Panc1 (cell line): ENCODE measurements around the gene PLXND1. TPM values are rescaled to one million over a fixed set of nuclear protein-coding genes. Genes with fewer than 3 reads are reported as not detected.

ENCODE experiments used
- ATAC-seq: fragments of 200-7000 bp; cut with Tn5 transposase; 2 replicates; pipeline ENCODE4 v1.9.1; 2020; ENCODE audit warnings: mild to moderate bottlenecking, moderate library complexity
- BruUV-seq: library from RNA; stranded (reverse); fragments of 400-500 nt; replicated peaks from 2 replicates; lab custom pipeline; 2021; lab: Mats Ljungman, UMichigan
- CTCF ChIA-PET: fragments of 300-600 bp; sonication (Branson Sonifier 250); formaldehyde crosslinking; loops from one replicate; lab custom pipeline; 2022; ENCODE audit warnings: antibody characterized with exemption; lab: Charles Lee
- POLR2A ChIA-PET: fragments of 300-600 bp; sonication (Branson Sonifier 250); formaldehyde crosslinking; loops from one replicate; lab custom pipeline; 2022; ENCODE audit warnings: antibody characterized with exemption; lab: Charles Lee
- DNase-seq: peaks from one replicate; pipeline ENCODE4 v3.0.0-alpha.2; 2010; ENCODE audit warnings: low read depth, low spot score
- H3K27ac ChIP-seq: 2 replicates; pipeline ENCODE4 v1.5.1; 2011; ENCODE audit warnings: mild to moderate bottlenecking, low read length, inconsistent platforms
- H3K27me3 ChIP-seq: fragments of 200-500 bp; sonication (Bioruptor generic); 2 replicates; pipeline ENCODE4 v1.6.0; 2014; ENCODE audit warnings: low read length, inconsistent platforms; ENCODE audit not compliant: control insufficient read depth, insufficient read depth
- H3K36me3 ChIP-seq: fragments of 200-500 bp; sonication (Bioruptor generic); 2 replicates; pipeline ENCODE4 v1.5.1; 2014; ENCODE audit warnings: inconsistent platforms, mild to moderate bottlenecking, low read length, moderate library complexity; ENCODE audit not compliant: control insufficient read depth, insufficient read depth
- H3K4me1 ChIP-seq: 2 replicates; pipeline ENCODE4 v1.5.1; 2011; ENCODE audit warnings: inconsistent platforms, mild to moderate bottlenecking, low read length, moderate library complexity; ENCODE audit not compliant: control insufficient read depth, insufficient read depth
- H3K4me3 ChIP-seq, 2 experiments: 2 replicates each; pipeline ENCODE4 v1.5.1; 2011 to 2012; ENCODE audit warnings: low read depth in 2 of 2, low read length in 2 of 2, mild to moderate bottlenecking in 2 of 2, inconsistent platforms in 1 of 2, moderate library complexity in 1 of 2
- H3K9me3 ChIP-seq: fragments of 200-500 bp; sonication (Bioruptor generic); 2 replicates; pipeline ENCODE4 v1.5.1; 2014; ENCODE audit warnings: low read depth, mild to moderate bottlenecking, inconsistent platforms, low read length, moderate library complexity; ENCODE audit not compliant: control insufficient read depth, insufficient read depth
- CTCF ChIP-seq: fragments of 450-650 bp; IDR thresholded peaks from 2 replicates; pipeline ENCODE4 v1.5.1; 2017; ENCODE audit warnings: mild to moderate bottlenecking
- POLR2AphosphoS5 ChIP-seq: IDR thresholded peaks from 2 replicates; pipeline ENCODE4 v1.6.1; 2012; ENCODE audit warnings: mild to moderate bottlenecking, low read depth, low read length, moderate library complexity
- SIN3A ChIP-seq: IDR thresholded peaks from 2 replicates; pipeline ENCODE4 v1.6.1; 2012; ENCODE audit warnings: low read depth, mild to moderate bottlenecking, low read length, moderate library complexity, borderline replicate concordance; ENCODE audit not compliant: insufficient read depth
- TCF7L2 ChIP-seq: IDR thresholded peaks from 2 replicates; pipeline ENCODE4 v1.6.1; 2011; ENCODE audit warnings: mild to moderate bottlenecking, low read depth, low read length, inconsistent platforms
- in situ Hi-C: cut with HindIII; loops from 2 replicates; pipeline ENCODE4 v1.10.0; 2016; ENCODE audit warnings: low sequenced_read_pairs, low pct_unique_long_range_greater_than_20kb
- intact Hi-C: fragments of 100-400 bp; cut with micrococcal nuclease; formaldehyde crosslinking; loops from one replicate; pipeline ENCODE4 v1.10.0; 2022; ENCODE audit not compliant: unreplicated experiment
- total RNA-seq: library from RNA; stranded (reverse); gene quantifications from one replicate; pipeline ENCODE4 v1.2.1, GENCODE V29; 2021; ENCODE audit not compliant: unreplicated experiment
- TF ChIP-seq, protein P1 (sequence below), 2 experiments: IDR thresholded peaks; 2 replicates each; pipeline ENCODE4 v1.6.1; 2011 to 2012; ENCODE audit warnings: low read depth in 2 of 2, control low read depth in 1 of 2, low read length in 1 of 2, mild to moderate bottlenecking in 1 of 2, moderate library complexity in 1 of 2; ENCODE audit not compliant: insufficient read depth in 1 of 2

PLXND1 gene
- total RNA-seq, 1 experiment from 2014 or later = 248 TPM

- no peaks in the 10 kb centered on the region for H3K27me3 ChIP-seq
- POLR2A ChIA-PET = no interaction called here
- ATAC-seq = no peak
- CTCF ChIA-PET = no interaction called here
- no peak for DNase-seq
- H3K36me3 ChIP-seq = no peaks in the 10 kb centered on the region; the same call in 1 of the 2 replicates
- intact Hi-C loops (no loop called here), in situ Hi-C loops (no loop called here)
- peak overlapping the region; percentile 99 for H3K27ac ChIP-seq
- peak overlapping the region in 1 of 2 experiments; percentile 29; a peak in 1 of 4 replicates for H3K4me3 ChIP-seq
- H3K4me1 ChIP-seq = peaks cover 95% of the 10 kb centered on the region
- no TSS peak for BruUV-seq
- TF ChIP-seq TCF7L2 (no peak), POLR2AphosphoS5 (no peak), CTCF (no peak), SIN3A (no peak)
- TF ChIP-seq, protein P1, sequence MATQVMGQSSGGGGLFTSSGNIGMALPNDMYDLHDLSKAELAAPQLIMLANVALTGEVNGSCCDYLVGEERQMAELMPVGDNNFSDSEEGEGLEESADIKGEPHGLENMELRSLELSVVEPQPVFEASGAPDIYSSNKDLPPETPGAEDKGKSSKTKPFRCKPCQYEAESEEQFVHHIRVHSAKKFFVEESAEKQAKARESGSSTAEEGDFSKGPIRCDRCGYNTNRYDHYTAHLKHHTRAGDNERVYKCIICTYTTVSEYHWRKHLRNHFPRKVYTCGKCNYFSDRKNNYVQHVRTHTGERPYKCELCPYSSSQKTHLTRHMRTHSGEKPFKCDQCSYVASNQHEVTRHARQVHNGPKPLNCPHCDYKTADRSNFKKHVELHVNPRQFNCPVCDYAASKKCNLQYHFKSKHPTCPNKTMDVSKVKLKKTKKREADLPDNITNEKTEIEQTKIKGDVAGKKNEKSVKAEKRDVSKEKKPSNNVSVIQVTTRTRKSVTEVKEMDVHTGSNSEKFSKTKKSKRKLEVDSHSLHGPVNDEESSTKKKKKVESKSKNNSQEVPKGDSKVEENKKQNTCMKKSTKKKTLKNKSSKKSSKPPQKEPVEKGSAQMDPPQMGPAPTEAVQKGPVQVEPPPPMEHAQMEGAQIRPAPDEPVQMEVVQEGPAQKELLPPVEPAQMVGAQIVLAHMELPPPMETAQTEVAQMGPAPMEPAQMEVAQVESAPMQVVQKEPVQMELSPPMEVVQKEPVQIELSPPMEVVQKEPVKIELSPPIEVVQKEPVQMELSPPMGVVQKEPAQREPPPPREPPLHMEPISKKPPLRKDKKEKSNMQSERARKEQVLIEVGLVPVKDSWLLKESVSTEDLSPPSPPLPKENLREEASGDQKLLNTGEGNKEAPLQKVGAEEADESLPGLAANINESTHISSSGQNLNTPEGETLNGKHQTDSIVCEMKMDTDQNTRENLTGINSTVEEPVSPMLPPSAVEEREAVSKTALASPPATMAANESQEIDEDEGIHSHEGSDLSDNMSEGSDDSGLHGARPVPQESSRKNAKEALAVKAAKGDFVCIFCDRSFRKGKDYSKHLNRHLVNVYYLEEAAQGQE (IDR thresholded peaks at IDR 0.05; ENCODE audit: insufficient read depth in 1 of 2, low read depth in 2 of 2, low read length in 1 of 2) = no peak
- no peaks in the 10 kb centered on the region for H3K9me3 ChIP-seq
Observed at GRCh38 chr3:129591932-129592331, 14.5 kb downstream of the PLXND1 start.

DNA sequence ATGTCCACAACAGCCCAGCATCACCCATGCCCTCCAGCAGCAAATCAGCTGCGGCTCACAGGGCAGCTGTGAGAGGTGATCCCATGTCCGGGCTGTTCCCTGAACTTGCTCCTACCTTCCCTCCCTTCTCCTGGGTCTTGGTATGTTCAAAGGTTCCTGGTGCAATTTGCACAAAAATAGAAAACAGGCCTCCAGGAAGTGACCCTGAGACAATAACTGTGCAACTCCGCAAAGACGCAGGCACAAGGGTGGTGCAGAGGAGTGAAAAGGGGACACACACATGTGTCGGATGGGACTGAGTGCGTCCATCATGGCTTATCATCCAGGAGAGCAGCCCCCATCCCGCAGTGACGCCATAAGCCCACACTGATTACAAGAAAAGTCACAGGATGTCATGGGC is 16.3 kb downstream of the PLXND1 start:
- Histone ChIP-seq H3K27ac (peak overlapping the region; percentile 99), H3K27me3 (no peaks in the 10 kb centered on the region), H3K9me3 (no peaks in the 10 kb centered on the region), H3K4me3 (no peak overlapping the region), H3K4me1 (peaks cover 82% of the 10 kb centered on the region), H3K36me3 (peaks cover 5% of the 10 kb centered on the region)
- intact Hi-C loops = no loop called here
- ATAC-seq (no peak), DNase-seq (no peak)
- ChIA-PET CTCF (no interaction called here), POLR2A (no interaction called here)
- no TSS peak for BruUV-seq
- TF ChIP-seq CTCF (no peak), SIN3A (no peak), TCF7L2 (no peak), POLR2AphosphoS5 (no peak)
- TF ChIP-seq, protein P1 (IDR thresholded peaks at IDR 0.05; ENCODE audit: insufficient read depth in 1 of 2, low read depth in 2 of 2, low read length in 1 of 2) = no peak
- in situ Hi-C loops = no loop called here
